HepG2 (cell line): ENCODE measurements around the gene ALG9. TPM values are rescaled to one million over a fixed set of nuclear protein-coding genes. Genes with fewer than 3 reads are reported as not detected.

Source experiments
- ARID5B ChIP-seq: IDR thresholded peaks from 2 replicates; pipeline ENCODE4 v1.4.0; 2020; ENCODE audit warnings: mild to moderate bottlenecking, missing genetic modification reagents
- FIP1L1 ChIP-seq: fragments of 200-400 bp; formaldehyde crosslinking; IDR thresholded peaks from 2 replicates; pipeline ENCODE4 v1.6.1; 2018; ENCODE audit warnings: low read depth, mild to moderate bottlenecking, low read length, moderate library complexity, borderline replicate concordance; ENCODE audit not compliant: insufficient read depth
- HDAC2 ChIP-seq: sonication (generic); formaldehyde crosslinking; IDR thresholded peaks from 2 replicates; pipeline ENCODE4 v1.4.0; 2020; ENCODE audit warnings: missing genetic modification reagents
- MIER3 ChIP-seq: IDR thresholded peaks from 2 replicates; pipeline ENCODE4 v1.6.1; 2016; ENCODE audit warnings: missing compliant biosample characterization, borderline replicate concordance
- NFIB ChIP-seq: sonication (generic); formaldehyde crosslinking; IDR thresholded peaks from 2 replicates; pipeline ENCODE4 v1.9.0; 2021; ENCODE audit warnings: missing genetic modification reagents, mild to moderate bottlenecking, borderline replicate concordance
- RARG ChIP-seq: sonication (generic); formaldehyde crosslinking; IDR thresholded peaks from 2 replicates; pipeline ENCODE4 v1.4.0; 2020; ENCODE audit warnings: low read depth, mild to moderate bottlenecking, missing genetic modification reagents
- RERE ChIP-seq: IDR thresholded peaks from 2 replicates; pipeline ENCODE4 v1.6.1; 2016; ENCODE audit warnings: low read depth, missing genetic modification reagents, missing compliant biosample characterization
- TBX3 ChIP-seq: fragments of 450-650 bp; IDR thresholded peaks from 2 replicates; pipeline ENCODE4 v1.6.1; 2017; ENCODE audit warnings: antibody characterized with exemption, mild to moderate bottlenecking, inconsistent platforms, borderline replicate concordance
- ZBTB39 ChIP-seq: sonication (generic); formaldehyde crosslinking; IDR thresholded peaks from 2 replicates; pipeline ENCODE4 v1.5.0; 2020; ENCODE audit warnings: missing genetic modification reagents
- ZMAT3 ChIP-seq: sonication (generic); formaldehyde crosslinking; conservative IDR thresholded peaks from 2 replicates; pipeline ENCODE4 v1.7.0; 2021; ENCODE audit warnings: missing genetic modification reagents
- ZNF30 ChIP-seq: sonication (generic); formaldehyde crosslinking; IDR thresholded peaks from 2 replicates; pipeline ENCODE4 v1.5.0; 2020; ENCODE audit warnings: mild to moderate bottlenecking, missing genetic modification reagents
- ZNF607 ChIP-seq: sonication (generic); formaldehyde crosslinking; IDR thresholded peaks from 2 replicates; pipeline ENCODE4 v1.5.1; 2020; ENCODE audit warnings: missing genetic modification reagents, mild to moderate bottlenecking, borderline replicate concordance
- ZNF782 ChIP-seq: sonication (generic); formaldehyde crosslinking; IDR thresholded peaks from 2 replicates; pipeline ENCODE4 v1.4.0; 2020; ENCODE audit warnings: missing genetic modification reagents, mild to moderate bottlenecking, borderline replicate concordance
- polyA plus RNA-seq, 8 experiments: library from polyadenylated mRNA; depleted of rRNA in 3 of 8; stranded (reverse) in 7 of 8; unstranded in 1 of 8; fragments of >200 nt; fragmentation: Illumina TruSeq in 4 of 8; extraction: Trizol in 4 of 8; gene quantifications; 2 replicates each; pipeline versions ENCODE4 v1.2.1 to v1.2.3, GENCODE V29; 2011 to 2016; ENCODE audit warnings: low read depth in 4 of 8, missing spikeins in 1 of 8, mixed read lengths in 1 of 8; ENCODE audit not compliant: insufficient read depth in 1 of 8
- total RNA-seq, 5 experiments: library from RNA; depleted of rRNA; stranded (reverse); fragments of >200 nt; fragmentation: Illumina TruSeq; extraction: Trizol; gene quantifications; 2 replicates each; pipeline ENCODE4 v1.2.3, GENCODE V29; 2016; ENCODE audit warnings: low read depth in 1 of 5
- TF ChIP-seq, protein P1 (sequence below): sonication (generic); formaldehyde crosslinking; IDR thresholded peaks from 2 replicates; pipeline ENCODE4 v1.4.0; 2020; ENCODE audit warnings: missing genetic modification reagents

ALG9 gene
- total and polyA plus RNA-seq, 2 of the 13 experiments (the other 11 are each of a cell fraction or from before 2014, with no cell fraction given), result 39.4 to 40.6 TPM

- TF ChIP-seq RERE (CRISPR knock-in tag) (no peak), ZBTB39 (CRISPR knock-in tag) (no peak), ARID5B (CRISPR knock-in tag) (peak; percentile 56; the same call in 1 of the 2 replicates), RARG (no peak), ZNF607 (CRISPR knock-in tag) (no peak), HDAC2 (CRISPR knock-in tag) (0 out of 2 replicates have a peak, but pooled peaks have one; percentile 48), FIP1L1 (no peak), NFIB (CRISPR knock-in tag) (no peak), ZNF782 (no peak), TBX3 (no peak), ZMAT3 (no peak), MIER3 (CRISPR knock-in tag) (no peak), ZNF30 (CRISPR knock-in tag) (no peak)
- TF ChIP-seq, protein P1, sequence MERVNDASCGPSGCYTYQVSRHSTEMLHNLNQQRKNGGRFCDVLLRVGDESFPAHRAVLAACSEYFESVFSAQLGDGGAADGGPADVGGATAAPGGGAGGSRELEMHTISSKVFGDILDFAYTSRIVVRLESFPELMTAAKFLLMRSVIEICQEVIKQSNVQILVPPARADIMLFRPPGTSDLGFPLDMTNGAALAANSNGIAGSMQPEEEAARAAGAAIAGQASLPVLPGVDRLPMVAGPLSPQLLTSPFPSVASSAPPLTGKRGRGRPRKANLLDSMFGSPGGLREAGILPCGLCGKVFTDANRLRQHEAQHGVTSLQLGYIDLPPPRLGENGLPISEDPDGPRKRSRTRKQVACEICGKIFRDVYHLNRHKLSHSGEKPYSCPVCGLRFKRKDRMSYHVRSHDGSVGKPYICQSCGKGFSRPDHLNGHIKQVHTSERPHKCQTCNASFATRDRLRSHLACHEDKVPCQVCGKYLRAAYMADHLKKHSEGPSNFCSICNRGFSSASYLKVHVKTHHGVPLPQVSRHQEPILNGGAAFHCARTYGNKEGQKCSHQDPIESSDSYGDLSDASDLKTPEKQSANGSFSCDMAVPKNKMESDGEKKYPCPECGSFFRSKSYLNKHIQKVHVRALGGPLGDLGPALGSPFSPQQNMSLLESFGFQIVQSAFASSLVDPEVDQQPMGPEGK (CRISPR knock-in tag), result no peak
Observed at GRCh38 chr11:111918390-111919256, 47.2 kb upstream of the ALG9 start, which contains the start of gene C11orf52 (continued).
